WTC11 (cell line): ENCODE data around the gene SLC2A10. TPM values are rescaled to one million over a fixed set of nuclear protein-coding genes. Genes with fewer than 3 reads are reported as not detected.

ENCODE experiments used
- ATAC-seq: fragments of 200-7000 bp; cut with Tn5 transposase; 2 replicates; pipeline ENCODE4 v1.10.0; 2021; ENCODE audit warnings: mild to moderate bottlenecking, moderate library complexity
- CTCF ChIA-PET: fragments of 300-600 bp; sonication (Branson Sonifier 250); formaldehyde crosslinking; loops from one replicate; lab custom pipeline; 2021; ENCODE audit warnings: antibody characterized with exemption; lab: Charles Lee
- POLR2A ChIA-PET: fragments of 350-600 bp; sonication (Branson Sonifier 250); formaldehyde crosslinking; loops from one replicate; lab custom pipeline; 2021; ENCODE audit warnings: antibody characterized with exemption; lab: Charles Lee
- DNase-seq: peaks from one replicate; pipeline ENCODE4 v3.0.0; 2021; ENCODE audit warnings: low spot score
- H3K27ac Mint-ChIP-seq: 2 replicates; pipeline ENCODE4 v1.8.0; 2021; ENCODE audit warnings: mixed read lengths
- H3K27me3 Mint-ChIP-seq: 2 replicates; pipeline ENCODE4 v1.8.0; 2021; ENCODE audit warnings: low read depth, mild to moderate bottlenecking, moderate library complexity, mixed read lengths
- H3K36me3 Mint-ChIP-seq: 2 replicates; pipeline ENCODE4 v1.8.0; 2021; ENCODE audit warnings: mixed read lengths
- H3K4me1 Mint-ChIP-seq: 2 replicates; pipeline ENCODE4 v1.8.0; 2022; ENCODE audit warnings: mixed read lengths
- H3K4me3 Mint-ChIP-seq: 2 replicates; pipeline ENCODE4 v1.8.0; 2021; ENCODE audit warnings: mild to moderate bottlenecking, moderate library complexity, mixed read lengths
- H3K9me3 Mint-ChIP-seq: 2 replicates; pipeline ENCODE4 v1.8.0; 2021; ENCODE audit warnings: mixed read lengths
- CREM ChIP-seq: sonication (generic); formaldehyde crosslinking; IDR thresholded peaks from 2 replicates; pipeline ENCODE4 v1.8.1; 2022; ENCODE audit warnings: mild to moderate bottlenecking, missing genetic modification reagents, moderate library complexity
- FOXP1 ChIP-seq: sonication (generic); formaldehyde crosslinking; IDR thresholded peaks from 2 replicates; pipeline ENCODE4 v1.8.0; 2022; ENCODE audit warnings: missing genetic modification reagents, mild to moderate bottlenecking, moderate library complexity, borderline replicate concordance
- GABPB1 ChIP-seq: sonication (generic); formaldehyde crosslinking; IDR thresholded peaks from 2 replicates; pipeline ENCODE4 v1.8.1; 2023; ENCODE audit warnings: mild to moderate bottlenecking, missing genetic modification reagents
- GRHL2 ChIP-seq: fragments of 250-450 bp; sonication (Bioruptor Pico); IDR thresholded peaks from 2 replicates; pipeline ENCODE4 v1.8.0; 2022; ENCODE audit warnings: mild to moderate bottlenecking, moderate library complexity; ENCODE audit not compliant: insufficient replicate concordance, severe bottlenecking
- JAZF1 ChIP-seq: fragments of 250-450 bp; sonication (Bioruptor Pico); IDR thresholded peaks from 2 replicates; pipeline ENCODE4 v1.9.0; 2021; ENCODE audit warnings: moderate library complexity, mild to moderate bottlenecking, inconsistent platforms
- NFE2L1 ChIP-seq: sonication (generic); formaldehyde crosslinking; IDR thresholded peaks from 2 replicates; pipeline ENCODE4 v1.8.1; 2023; ENCODE audit warnings: missing genetic modification reagents
- SMAD4 ChIP-seq: sonication (generic); formaldehyde crosslinking; IDR thresholded peaks from 2 replicates; pipeline ENCODE4 v1.8.0; 2022; ENCODE audit warnings: mild to moderate bottlenecking, missing genetic modification reagents
- ZNF671 ChIP-seq: fragments of 250-450 bp; sonication (Bioruptor Pico); IDR thresholded peaks from 2 replicates; pipeline ENCODE4 v1.8.0; 2021; ENCODE audit warnings: mild to moderate bottlenecking
- total RNA-seq: library from RNA; stranded (reverse); gene quantifications from 3 replicates; pipeline ENCODE4 v1.2.3, GENCODE V29; 2021
- TF ChIP-seq, protein P1 (sequence below): sonication (generic); formaldehyde crosslinking; IDR thresholded peaks from 2 replicates; pipeline ENCODE4 v1.8.1; 2022; ENCODE audit warnings: low read depth, missing genetic modification reagents, borderline replicate concordance
- TF ChIP-seq, protein P2 (sequence below): sonication (generic); formaldehyde crosslinking; IDR thresholded peaks from 2 replicates; pipeline ENCODE4 v1.8.0; 2023; ENCODE audit warnings: mild to moderate bottlenecking, missing genetic modification reagents
- TF ChIP-seq, protein P3 (sequence below): sonication (generic); formaldehyde crosslinking; IDR thresholded peaks from 2 replicates; pipeline ENCODE4 v1.8.1; 2023; ENCODE audit warnings: mild to moderate bottlenecking, missing genetic modification reagents, borderline replicate concordance
- TF ChIP-seq, protein P4 (sequence below): fragments of 250-450 bp; sonication (Bioruptor Pico); IDR thresholded peaks from 2 replicates; pipeline ENCODE4 v1.9.0; 2021; ENCODE audit warnings: moderate library complexity, mild to moderate bottlenecking, inconsistent platforms, borderline replicate concordance
- TF ChIP-seq, protein P5 (sequence below): sonication (generic); formaldehyde crosslinking; IDR thresholded peaks from 2 replicates; pipeline ENCODE4 v1.8.0; 2022; ENCODE audit warnings: mild to moderate bottlenecking, missing genetic modification reagents
- TF ChIP-seq, protein P6 (sequence below): fragments of 250-450 bp; sonication (Bioruptor Pico); IDR thresholded peaks from 2 replicates; pipeline ENCODE4 v1.9.0; 2021; ENCODE audit warnings: mild to moderate bottlenecking
- TF ChIP-seq, protein P7 (sequence below): sonication (generic); formaldehyde crosslinking; IDR thresholded peaks from 2 replicates; pipeline ENCODE4 v1.8.1; 2022; ENCODE audit warnings: low read depth, mild to moderate bottlenecking, moderate library complexity, missing genetic modification reagents, borderline replicate concordance
- TF ChIP-seq, protein P8 (sequence below): sonication (generic); formaldehyde crosslinking; IDR thresholded peaks from 2 replicates; pipeline ENCODE4 v1.8.1; 2023; ENCODE audit warnings: mild to moderate bottlenecking, missing genetic modification reagents
- TF ChIP-seq, protein P9 (sequence below): sonication (generic); formaldehyde crosslinking; conservative IDR thresholded peaks from 2 replicates; pipeline ENCODE4 v1.8.1; 2023; ENCODE audit warnings: mild to moderate bottlenecking, low read depth, missing genetic modification reagents, moderate library complexity

Gene SLC2A10
- total RNA-seq, 1 experiment from 2014 or later: 8.0 TPM

DNA sequence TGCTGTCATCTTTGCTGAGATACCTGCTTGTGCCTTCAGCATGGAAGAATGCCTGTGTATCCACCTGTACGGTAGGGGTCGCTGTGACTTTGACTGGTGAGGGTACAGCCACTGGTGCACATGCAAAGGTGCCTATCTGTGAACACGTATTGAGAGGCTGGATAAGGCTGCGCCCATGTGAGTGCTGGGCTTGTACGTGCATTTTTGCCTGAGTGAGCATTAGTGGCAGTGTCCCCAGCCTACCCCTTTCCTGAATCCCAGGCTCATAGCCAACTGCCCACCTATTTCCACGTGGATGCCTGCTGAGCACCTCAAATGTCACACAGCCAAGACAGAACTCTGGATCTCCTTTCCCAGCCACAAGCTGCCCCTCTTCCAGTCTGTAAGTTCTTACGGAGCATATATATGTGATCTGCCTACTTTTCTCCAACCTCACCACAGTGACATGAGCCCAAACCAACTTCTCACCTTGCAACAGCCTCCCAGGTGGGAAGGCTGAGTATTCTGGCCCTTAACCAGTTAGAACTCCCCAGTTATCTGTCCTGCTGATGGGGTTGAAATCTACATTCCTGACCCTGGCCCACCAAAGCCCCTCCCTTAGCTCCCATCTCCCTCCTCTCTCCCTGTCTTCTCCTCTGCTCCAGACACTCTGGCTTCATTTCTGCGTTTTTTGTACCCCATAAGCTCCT lies 1.1 kb upstream of the SLC2A10 start:
- H3K27me3 Mint-ChIP-seq: peaks cover 8% of the 10 kb centered on the region
- ATAC-seq: peak; percentile 46
- DNase-seq: peak; percentile 81
- peaks cover 14% of the 10 kb centered on the region for H3K36me3 Mint-ChIP-seq
- H3K9me3 Mint-ChIP-seq: peaks cover 27% of the 10 kb centered on the region
- ChIA-PET CTCF (interaction anchor here (0.8 to 1.1 kb wide), 7 partner anchors 15 to 312 kb away, joined by 3 to 7 read pairs (median 3); partner anchors contain the start of gene TP53RK), POLR2A (interaction anchor here (0.8 kb wide), 1 partner anchor 220 kb away, joined by 3 read pairs; no protein-coding TSS in a partner anchor)
- peaks cover 40% of the 10 kb centered on the region for H3K4me1 Mint-ChIP-seq
- H3K4me3 Mint-ChIP-seq: peak overlapping the region; percentile 70
- no peak overlapping the region for H3K27ac Mint-ChIP-seq
- TF ChIP-seq, protein P1, sequence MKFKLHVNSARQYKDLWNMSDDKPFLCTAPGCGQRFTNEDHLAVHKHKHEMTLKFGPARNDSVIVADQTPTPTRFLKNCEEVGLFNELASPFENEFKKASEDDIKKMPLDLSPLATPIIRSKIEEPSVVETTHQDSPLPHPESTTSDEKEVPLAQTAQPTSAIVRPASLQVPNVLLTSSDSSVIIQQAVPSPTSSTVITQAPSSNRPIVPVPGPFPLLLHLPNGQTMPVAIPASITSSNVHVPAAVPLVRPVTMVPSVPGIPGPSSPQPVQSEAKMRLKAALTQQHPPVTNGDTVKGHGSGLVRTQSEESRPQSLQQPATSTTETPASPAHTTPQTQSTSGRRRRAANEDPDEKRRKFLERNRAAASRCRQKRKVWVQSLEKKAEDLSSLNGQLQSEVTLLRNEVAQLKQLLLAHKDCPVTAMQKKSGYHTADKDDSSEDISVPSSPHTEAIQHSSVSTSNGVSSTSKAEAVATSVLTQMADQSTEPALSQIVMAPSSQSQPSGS (CRISPR knock-in tag): no peak
- TF ChIP-seq, protein P2, sequence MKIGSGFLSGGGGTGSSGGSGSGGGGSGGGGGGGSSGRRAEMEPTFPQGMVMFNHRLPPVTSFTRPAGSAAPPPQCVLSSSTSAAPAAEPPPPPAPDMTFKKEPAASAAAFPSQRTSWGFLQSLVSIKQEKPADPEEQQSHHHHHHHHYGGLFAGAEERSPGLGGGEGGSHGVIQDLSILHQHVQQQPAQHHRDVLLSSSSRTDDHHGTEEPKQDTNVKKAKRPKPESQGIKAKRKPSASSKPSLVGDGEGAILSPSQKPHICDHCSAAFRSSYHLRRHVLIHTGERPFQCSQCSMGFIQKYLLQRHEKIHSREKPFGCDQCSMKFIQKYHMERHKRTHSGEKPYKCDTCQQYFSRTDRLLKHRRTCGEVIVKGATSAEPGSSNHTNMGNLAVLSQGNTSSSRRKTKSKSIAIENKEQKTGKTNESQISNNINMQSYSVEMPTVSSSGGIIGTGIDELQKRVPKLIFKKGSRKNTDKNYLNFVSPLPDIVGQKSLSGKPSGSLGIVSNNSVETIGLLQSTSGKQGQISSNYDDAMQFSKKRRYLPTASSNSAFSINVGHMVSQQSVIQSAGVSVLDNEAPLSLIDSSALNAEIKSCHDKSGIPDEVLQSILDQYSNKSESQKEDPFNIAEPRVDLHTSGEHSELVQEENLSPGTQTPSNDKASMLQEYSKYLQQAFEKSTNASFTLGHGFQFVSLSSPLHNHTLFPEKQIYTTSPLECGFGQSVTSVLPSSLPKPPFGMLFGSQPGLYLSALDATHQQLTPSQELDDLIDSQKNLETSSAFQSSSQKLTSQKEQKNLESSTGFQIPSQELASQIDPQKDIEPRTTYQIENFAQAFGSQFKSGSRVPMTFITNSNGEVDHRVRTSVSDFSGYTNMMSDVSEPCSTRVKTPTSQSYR (CRISPR knock-in tag): no peak
- TF ChIP-seq GRHL2 (CRISPR knock-in tag) (no peak), CREM (CRISPR knock-in tag) (no peak), NFE2L1 (CRISPR knock-in tag) (0 out of 2 replicates have a peak, but pooled peaks have one; percentile 26), JAZF1 (CRISPR knock-in tag) (no peak), SMAD4 (CRISPR knock-in tag) (no peak), FOXP1 (CRISPR knock-in tag) (no peak), GABPB1 (CRISPR knock-in tag) (peak; percentile 39; the same call in 1 of the 2 replicates), ZNF671 (no peak)
- TF ChIP-seq, protein P3, sequence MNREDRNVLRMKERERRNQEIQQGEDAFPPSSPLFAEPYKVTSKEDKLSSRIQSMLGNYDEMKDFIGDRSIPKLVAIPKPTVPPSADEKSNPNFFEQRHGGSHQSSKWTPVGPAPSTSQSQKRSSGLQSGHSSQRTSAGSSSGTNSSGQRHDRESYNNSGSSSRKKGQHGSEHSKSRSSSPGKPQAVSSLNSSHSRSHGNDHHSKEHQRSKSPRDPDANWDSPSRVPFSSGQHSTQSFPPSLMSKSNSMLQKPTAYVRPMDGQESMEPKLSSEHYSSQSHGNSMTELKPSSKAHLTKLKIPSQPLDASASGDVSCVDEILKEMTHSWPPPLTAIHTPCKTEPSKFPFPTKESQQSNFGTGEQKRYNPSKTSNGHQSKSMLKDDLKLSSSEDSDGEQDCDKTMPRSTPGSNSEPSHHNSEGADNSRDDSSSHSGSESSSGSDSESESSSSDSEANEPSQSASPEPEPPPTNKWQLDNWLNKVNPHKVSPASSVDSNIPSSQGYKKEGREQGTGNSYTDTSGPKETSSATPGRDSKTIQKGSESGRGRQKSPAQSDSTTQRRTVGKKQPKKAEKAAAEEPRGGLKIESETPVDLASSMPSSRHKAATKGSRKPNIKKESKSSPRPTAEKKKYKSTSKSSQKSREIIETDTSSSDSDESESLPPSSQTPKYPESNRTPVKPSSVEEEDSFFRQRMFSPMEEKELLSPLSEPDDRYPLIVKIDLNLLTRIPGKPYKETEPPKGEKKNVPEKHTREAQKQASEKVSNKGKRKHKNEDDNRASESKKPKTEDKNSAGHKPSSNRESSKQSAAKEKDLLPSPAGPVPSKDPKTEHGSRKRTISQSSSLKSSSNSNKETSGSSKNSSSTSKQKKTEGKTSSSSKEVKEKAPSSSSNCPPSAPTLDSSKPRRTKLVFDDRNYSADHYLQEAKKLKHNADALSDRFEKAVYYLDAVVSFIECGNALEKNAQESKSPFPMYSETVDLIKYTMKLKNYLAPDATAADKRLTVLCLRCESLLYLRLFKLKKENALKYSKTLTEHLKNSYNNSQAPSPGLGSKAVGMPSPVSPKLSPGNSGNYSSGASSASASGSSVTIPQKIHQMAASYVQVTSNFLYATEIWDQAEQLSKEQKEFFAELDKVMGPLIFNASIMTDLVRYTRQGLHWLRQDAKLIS: no peak
- TF ChIP-seq, protein P4, sequence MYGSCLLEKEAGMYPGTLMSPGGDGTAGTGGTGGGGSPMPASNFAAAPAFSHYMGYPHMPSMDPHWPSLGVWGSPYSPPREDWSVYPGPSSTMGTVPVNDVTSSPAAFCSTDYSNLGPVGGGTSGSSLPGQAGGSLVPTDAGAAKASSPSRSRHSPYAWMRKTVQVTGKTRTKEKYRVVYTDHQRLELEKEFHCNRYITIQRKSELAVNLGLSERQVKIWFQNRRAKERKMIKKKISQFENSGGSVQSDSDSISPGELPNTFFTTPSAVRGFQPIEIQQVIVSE (CRISPR knock-in tag): no peak
- TF ChIP-seq, protein P5, sequence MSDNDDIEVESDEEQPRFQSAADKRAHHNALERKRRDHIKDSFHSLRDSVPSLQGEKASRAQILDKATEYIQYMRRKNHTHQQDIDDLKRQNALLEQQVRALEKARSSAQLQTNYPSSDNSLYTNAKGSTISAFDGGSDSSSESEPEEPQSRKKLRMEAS (CRISPR knock-in tag): peak; percentile 27; the same call in 1 of the 2 replicates
- TF ChIP-seq, protein P6, sequence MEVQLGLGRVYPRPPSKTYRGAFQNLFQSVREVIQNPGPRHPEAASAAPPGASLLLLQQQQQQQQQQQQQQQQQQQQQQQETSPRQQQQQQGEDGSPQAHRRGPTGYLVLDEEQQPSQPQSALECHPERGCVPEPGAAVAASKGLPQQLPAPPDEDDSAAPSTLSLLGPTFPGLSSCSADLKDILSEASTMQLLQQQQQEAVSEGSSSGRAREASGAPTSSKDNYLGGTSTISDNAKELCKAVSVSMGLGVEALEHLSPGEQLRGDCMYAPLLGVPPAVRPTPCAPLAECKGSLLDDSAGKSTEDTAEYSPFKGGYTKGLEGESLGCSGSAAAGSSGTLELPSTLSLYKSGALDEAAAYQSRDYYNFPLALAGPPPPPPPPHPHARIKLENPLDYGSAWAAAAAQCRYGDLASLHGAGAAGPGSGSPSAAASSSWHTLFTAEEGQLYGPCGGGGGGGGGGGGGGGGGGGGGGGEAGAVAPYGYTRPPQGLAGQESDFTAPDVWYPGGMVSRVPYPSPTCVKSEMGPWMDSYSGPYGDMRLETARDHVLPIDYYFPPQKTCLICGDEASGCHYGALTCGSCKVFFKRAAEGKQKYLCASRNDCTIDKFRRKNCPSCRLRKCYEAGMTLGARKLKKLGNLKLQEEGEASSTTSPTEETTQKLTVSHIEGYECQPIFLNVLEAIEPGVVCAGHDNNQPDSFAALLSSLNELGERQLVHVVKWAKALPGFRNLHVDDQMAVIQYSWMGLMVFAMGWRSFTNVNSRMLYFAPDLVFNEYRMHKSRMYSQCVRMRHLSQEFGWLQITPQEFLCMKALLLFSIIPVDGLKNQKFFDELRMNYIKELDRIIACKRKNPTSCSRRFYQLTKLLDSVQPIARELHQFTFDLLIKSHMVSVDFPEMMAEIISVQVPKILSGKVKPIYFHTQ (CRISPR knock-in tag): no peak
- TF ChIP-seq, protein P7, sequence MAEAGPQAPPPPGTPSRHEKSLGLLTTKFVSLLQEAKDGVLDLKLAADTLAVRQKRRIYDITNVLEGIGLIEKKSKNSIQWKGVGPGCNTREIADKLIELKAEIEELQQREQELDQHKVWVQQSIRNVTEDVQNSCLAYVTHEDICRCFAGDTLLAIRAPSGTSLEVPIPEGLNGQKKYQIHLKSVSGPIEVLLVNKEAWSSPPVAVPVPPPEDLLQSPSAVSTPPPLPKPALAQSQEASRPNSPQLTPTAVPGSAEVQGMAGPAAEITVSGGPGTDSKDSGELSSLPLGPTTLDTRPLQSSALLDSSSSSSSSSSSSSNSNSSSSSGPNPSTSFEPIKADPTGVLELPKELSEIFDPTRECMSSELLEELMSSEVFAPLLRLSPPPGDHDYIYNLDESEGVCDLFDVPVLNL: no peak
- TF ChIP-seq, protein P8, sequence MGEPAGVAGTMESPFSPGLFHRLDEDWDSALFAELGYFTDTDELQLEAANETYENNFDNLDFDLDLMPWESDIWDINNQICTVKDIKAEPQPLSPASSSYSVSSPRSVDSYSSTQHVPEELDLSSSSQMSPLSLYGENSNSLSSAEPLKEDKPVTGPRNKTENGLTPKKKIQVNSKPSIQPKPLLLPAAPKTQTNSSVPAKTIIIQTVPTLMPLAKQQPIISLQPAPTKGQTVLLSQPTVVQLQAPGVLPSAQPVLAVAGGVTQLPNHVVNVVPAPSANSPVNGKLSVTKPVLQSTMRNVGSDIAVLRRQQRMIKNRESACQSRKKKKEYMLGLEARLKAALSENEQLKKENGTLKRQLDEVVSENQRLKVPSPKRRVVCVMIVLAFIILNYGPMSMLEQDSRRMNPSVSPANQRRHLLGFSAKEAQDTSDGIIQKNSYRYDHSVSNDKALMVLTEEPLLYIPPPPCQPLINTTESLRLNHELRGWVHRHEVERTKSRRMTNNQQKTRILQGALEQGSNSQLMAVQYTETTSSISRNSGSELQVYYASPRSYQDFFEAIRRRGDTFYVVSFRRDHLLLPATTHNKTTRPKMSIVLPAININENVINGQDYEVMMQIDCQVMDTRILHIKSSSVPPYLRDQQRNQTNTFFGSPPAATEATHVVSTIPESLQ: no peak
- TF ChIP-seq, protein P9, sequence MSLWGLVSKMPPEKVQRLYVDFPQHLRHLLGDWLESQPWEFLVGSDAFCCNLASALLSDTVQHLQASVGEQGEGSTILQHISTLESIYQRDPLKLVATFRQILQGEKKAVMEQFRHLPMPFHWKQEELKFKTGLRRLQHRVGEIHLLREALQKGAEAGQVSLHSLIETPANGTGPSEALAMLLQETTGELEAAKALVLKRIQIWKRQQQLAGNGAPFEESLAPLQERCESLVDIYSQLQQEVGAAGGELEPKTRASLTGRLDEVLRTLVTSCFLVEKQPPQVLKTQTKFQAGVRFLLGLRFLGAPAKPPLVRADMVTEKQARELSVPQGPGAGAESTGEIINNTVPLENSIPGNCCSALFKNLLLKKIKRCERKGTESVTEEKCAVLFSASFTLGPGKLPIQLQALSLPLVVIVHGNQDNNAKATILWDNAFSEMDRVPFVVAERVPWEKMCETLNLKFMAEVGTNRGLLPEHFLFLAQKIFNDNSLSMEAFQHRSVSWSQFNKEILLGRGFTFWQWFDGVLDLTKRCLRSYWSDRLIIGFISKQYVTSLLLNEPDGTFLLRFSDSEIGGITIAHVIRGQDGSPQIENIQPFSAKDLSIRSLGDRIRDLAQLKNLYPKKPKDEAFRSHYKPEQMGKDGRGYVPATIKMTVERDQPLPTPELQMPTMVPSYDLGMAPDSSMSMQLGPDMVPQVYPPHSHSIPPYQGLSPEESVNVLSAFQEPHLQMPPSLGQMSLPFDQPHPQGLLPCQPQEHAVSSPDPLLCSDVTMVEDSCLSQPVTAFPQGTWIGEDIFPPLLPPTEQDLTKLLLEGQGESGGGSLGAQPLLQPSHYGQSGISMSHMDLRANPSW (CRISPR knock-in tag): no peak
